ENCODE data around the gene ZNF793.

DNA sequence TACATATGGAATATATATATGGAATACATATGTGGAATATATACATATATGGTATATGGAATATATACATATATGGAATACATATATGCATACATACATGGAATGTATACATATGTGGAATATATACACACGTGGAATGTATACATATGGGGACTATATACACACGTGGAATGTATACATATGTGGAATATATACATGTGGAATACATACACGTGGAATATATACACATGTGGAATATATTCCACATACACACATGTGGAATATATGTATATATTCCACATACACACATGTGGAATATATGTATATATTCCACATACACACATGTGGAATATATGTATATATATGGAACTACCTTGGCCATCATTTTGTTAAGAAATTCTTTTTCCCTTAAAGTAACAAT, 56.8 kb downstream of the ZNF793 start:
- TF ChIP-seq POLR2A (IDR thresholded peaks at IDR 0.05) (no peak), POLR2AphosphoS5 (IDR thresholded peaks at IDR 0.05) (no peak), EP300 (IDR thresholded peaks at IDR 0.05) (no peak)
- TF ChIP-seq, protein P1, sequence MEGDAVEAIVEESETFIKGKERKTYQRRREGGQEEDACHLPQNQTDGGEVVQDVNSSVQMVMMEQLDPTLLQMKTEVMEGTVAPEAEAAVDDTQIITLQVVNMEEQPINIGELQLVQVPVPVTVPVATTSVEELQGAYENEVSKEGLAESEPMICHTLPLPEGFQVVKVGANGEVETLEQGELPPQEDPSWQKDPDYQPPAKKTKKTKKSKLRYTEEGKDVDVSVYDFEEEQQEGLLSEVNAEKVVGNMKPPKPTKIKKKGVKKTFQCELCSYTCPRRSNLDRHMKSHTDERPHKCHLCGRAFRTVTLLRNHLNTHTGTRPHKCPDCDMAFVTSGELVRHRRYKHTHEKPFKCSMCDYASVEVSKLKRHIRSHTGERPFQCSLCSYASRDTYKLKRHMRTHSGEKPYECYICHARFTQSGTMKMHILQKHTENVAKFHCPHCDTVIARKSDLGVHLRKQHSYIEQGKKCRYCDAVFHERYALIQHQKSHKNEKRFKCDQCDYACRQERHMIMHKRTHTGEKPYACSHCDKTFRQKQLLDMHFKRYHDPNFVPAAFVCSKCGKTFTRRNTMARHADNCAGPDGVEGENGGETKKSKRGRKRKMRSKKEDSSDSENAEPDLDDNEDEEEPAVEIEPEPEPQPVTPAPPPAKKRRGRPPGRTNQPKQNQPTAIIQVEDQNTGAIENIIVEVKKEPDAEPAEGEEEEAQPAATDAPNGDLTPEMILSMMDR (IDR thresholded peaks at IDR 0.05) = no peak

Measured in suprapubic skin (tissue), 4 donors.